ENCODE measurements around the gene MAP3K14.

The MAP3K14 gene

DNA sequence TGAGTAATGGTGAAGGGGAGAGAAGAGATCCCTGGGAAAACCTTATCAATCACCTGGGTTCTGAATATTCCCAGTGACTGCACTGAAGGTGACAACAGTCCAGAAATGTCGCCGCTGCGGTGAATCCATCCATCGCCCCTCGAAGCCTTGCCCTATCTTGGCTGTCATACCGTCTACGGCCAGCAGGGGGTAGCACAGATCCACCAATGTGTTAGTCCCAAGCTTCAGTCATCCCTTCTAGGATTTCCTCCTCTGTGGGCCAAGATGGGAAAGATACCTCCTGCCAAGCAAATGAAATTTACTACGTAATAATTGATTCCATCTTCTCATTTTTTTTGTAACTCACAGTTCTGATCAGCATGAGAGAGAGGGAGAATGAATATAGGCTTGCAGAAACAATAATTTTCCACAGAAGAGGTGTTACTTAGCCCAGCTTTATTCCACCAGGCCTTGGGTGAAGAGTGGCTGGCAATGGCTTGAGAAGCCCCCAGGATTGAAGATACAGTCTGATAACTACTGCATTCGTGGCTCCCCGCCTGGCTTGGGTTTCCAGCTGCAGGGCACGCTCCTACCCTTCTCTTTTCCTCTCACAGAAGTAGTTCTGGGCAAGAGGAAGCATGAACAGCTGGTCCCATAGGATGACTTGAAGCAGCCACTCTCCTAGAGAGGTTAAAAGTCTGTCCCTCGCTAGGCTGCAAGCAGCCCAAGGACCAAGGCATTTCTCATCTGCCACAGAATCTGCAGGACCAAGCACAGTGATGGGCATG lies 97.7 kb downstream of the MAP3K14 start:
- DNase-seq = peak; percentile 70

All from NCI-H1105 (cell line).